NCI-H345 (cell line): ENCODE data around the gene SV2A.
"Not testable (repeated sequence)": the region's sequence is repeated elsewhere in the genome, so short reads cannot be mapped to it uniquely, and the experiment has no call there.

Experiments used
- DNase-seq: peaks from one replicate; lab custom pipeline; 2025; lab: John Stamatoyannopoulos, UW

SV2A gene

GRCh38 chr1:149929856-149930255 lies 12.2 kb upstream of the SV2A start:
- DNase-seq, result no peak

- no peak for DNase-seq
These were observed 10.7 kb upstream of the SV2A start for GRCh38 chr1:149928401-149928724.

- DNase-seq, result peak; percentile 99
These were observed 10.1 kb upstream of the SV2A start, which contains the start of gene SF3B4 for GRCh38 chr1:149927563-149928400. TSS of gene SF3B4 (minus strand) at chr1:149927803. CDS start at chr1:149927759, 44 bp downstream.

- DNase-seq, result no peak
These were observed 9.5 kb upstream of the SV2A start for GRCh38 chr1:149927056-149927562.

- no peak for DNase-seq
These were observed 8.7 kb upstream of the SV2A start for GRCh38 chr1:149926296-149926695.

GRCh38 chr1:149925751-149926150 lies 8.1 kb upstream of the SV2A start:
- no peak for DNase-seq

- DNase-seq, result no peak
These were observed 7.7 kb upstream of the SV2A start for GRCh38 chr1:149925345-149925744.

GRCh38 chr1:149923626-149924025 lies 6.0 kb upstream of the SV2A start:
- no peak for DNase-seq

GRCh38 chr1:149916898-149917252 lies 769 bp downstream of the SV2A start:
- DNase-seq, result no peak

- no peak for DNase-seq
These were observed 1.3 kb downstream of the SV2A start for GRCh38 chr1:149916193-149916897.

GRCh38 chr1:149915429-149916192 lies 2.0 kb downstream of the SV2A start:
- DNase-seq, result no peak

- no peak for DNase-seq
These were observed 3.1 kb downstream of the SV2A start for GRCh38 chr1:149914545-149914944.

- no peak for DNase-seq
These were observed 11.0 kb downstream of the SV2A start for GRCh38 chr1:149906570-149907075.

- DNase-seq, result no peak
These were observed 13.7 kb downstream of the SV2A start for GRCh38 chr1:149903836-149904491.

- DNase-seq, result peak; percentile 99
These were observed 18.0 kb downstream of the SV2A start, which contains the start of gene BOLA1 for GRCh38 chr1:149899460-149900284. TSS of gene BOLA1 (plus strand) at chr1:149899568. CDS start at chr1:149900060, 492 bp downstream.

GRCh38 chr1:149896575-149896974 lies 21.1 kb downstream of the SV2A start:
- DNase-seq, result no peak

GRCh38 chr1:149888999-149889289 lies 28.7 kb downstream of the SV2A start:
- DNase-seq, result no peak

GRCh38 chr1:149888247-149888998 lies 29.2 kb downstream of the SV2A start:
- DNase-seq, result peak; percentile 94

- DNase-seq, result peak; percentile 100
These were observed 30.0 kb downstream of the SV2A start for GRCh38 chr1:149887456-149888246.

- not testable (repeated sequence) for DNase-seq
These were observed 30.5 kb downstream of the SV2A start for GRCh38 chr1:149887196-149887455.
